ENCODE measurements around the gene PRKN.

The PRKN gene

DNA sequence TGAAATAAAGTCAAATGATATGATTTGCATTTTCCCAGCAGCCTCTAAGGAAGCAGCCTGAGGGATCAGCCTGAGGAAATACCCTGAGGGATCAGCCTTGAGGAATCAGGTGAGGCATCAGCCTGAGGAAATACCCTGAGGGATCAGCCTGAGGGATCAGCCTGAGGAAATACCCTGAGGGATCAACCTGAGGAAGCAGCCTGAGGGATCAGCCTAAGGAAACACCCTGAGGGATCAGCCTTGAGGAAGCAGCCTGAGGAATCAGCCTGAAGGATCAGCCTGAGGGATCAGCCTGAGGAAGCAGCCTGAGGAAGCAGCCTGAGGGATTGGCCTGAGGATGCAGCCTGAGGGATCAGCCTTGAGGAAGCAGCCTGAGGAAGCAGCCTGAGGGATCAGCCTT is 784.0 kb downstream of the PRKN start:
- no peak overlapping the region for H2BK120ac ChIP-seq (ENCODE audit: low read depth, low read length)
- no peaks in the 10 kb centered on the region for H3K9me3 ChIP-seq (ENCODE audit: control insufficient read depth, low read length)
- H3K9ac ChIP-seq (ENCODE audit: low read length), result no peak overlapping the region
- no peak for DNase-seq
- no peak overlapping the region for H3K27ac ChIP-seq (ENCODE audit: low read length, poor library complexity, severe bottlenecking)
- no peak overlapping the region for H2BK15ac ChIP-seq (ENCODE audit: low read depth, poor library complexity, severe bottlenecking)
- H3K36me3 ChIP-seq (ENCODE audit: control insufficient read depth in 1 of 2, insufficient read depth in 2 of 2, low read depth in 1 of 2, low read length in 2 of 2), result no peaks in the 10 kb centered on the region
- no peak overlapping the region for H3K18ac ChIP-seq (ENCODE audit: low read depth in 1 of 2, low read length in 2 of 2)
- no peak overlapping the region for H3K4me3 ChIP-seq (ENCODE audit: insufficient read depth in 1 of 2, low read depth in 1 of 2, low read length in 2 of 2)
- H3K4ac ChIP-seq (ENCODE audit: low read depth in 1 of 2, low read length in 2 of 2), result no peak overlapping the region
- H4K8ac ChIP-seq (ENCODE audit: low read length), result no peak overlapping the region
- peaks cover 2% of the 10 kb centered on the region for H3K4me1 ChIP-seq (ENCODE audit: control insufficient read depth, insufficient read depth, low read depth, low read length)
- H4K91ac ChIP-seq (ENCODE audit: low read length), result no peak overlapping the region
- H3K4me2 ChIP-seq (ENCODE audit: low read length, poor library complexity, severe bottlenecking), result no peak overlapping the region
- no peaks in the 10 kb centered on the region for H3K27me3 ChIP-seq (ENCODE audit: control insufficient read depth in 1 of 2, insufficient read depth in 1 of 2, low read length in 2 of 2)
- no peak overlapping the region for H3K23ac ChIP-seq (ENCODE audit: low read length in 2 of 2)
- no peak overlapping the region for H2BK5ac ChIP-seq (ENCODE audit: low read depth, low read length, poor library complexity, severe bottlenecking)
- H2AK5ac ChIP-seq (ENCODE audit: low read length, severe bottlenecking), result no peak overlapping the region
- no peak overlapping the region for H2BK12ac ChIP-seq (ENCODE audit: low read length in 2 of 2)
- H3K79me1 ChIP-seq (replicated peaks; ENCODE audit: low read length, poor library complexity, severe bottlenecking), result no peaks in the 10 kb centered on the region
- H3K14ac ChIP-seq (ENCODE audit: low read length in 2 of 2), result no peak overlapping the region
- no peak overlapping the region for H2AFZ ChIP-seq (ENCODE audit: low read depth, low read length)

DNA sequence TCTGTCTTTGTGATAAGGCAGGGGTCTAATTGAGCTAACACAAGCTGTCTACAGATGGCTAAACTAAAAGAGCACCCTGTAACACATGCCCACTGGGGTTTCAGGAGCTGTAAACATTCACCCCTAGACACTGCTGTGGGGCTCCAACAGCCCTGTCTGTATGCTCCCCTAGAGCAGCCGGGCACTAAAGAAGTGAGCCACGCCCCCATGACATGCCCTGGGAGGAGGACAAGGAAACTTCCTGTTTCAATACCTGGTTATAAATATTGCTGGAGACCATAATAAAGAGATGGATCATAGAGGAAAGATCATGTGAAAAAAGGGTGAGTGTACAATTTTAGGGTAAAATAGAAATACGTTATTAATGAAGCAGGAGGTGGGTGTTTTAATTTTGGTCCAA is 786.0 kb downstream of the PRKN start:
- no peak overlapping the region for H3K9ac ChIP-seq (ENCODE audit: low read length)
- H2AK5ac ChIP-seq (ENCODE audit: low read length, severe bottlenecking), result no peak overlapping the region
- DNase-seq, result no peak
- no peak overlapping the region for H3K23ac ChIP-seq (ENCODE audit: low read length in 2 of 2)
- no peak overlapping the region for H3K4ac ChIP-seq (ENCODE audit: low read depth in 1 of 2, low read length in 2 of 2)
- no peak overlapping the region for H3K4me3 ChIP-seq (ENCODE audit: insufficient read depth in 1 of 2, low read depth in 1 of 2, low read length in 2 of 2)
- H2BK12ac ChIP-seq (ENCODE audit: low read length in 2 of 2), result no peak overlapping the region
- H3K14ac ChIP-seq (ENCODE audit: low read length in 2 of 2), result no peak overlapping the region
- no peak overlapping the region for H4K8ac ChIP-seq (ENCODE audit: low read length)
- H2BK120ac ChIP-seq (ENCODE audit: low read depth, low read length), result no peak overlapping the region
- H2AFZ ChIP-seq (ENCODE audit: low read depth, low read length), result no peak overlapping the region
- H3K4me2 ChIP-seq (ENCODE audit: low read length, poor library complexity, severe bottlenecking), result no peak overlapping the region
- no peaks in the 10 kb centered on the region for H3K27me3 ChIP-seq (ENCODE audit: control insufficient read depth in 1 of 2, insufficient read depth in 1 of 2, low read length in 2 of 2)
- peaks cover 2% of the 10 kb centered on the region for H3K4me1 ChIP-seq (ENCODE audit: control insufficient read depth, insufficient read depth, low read depth, low read length)
- H4K91ac ChIP-seq (ENCODE audit: low read length), result no peak overlapping the region
- no peak overlapping the region for H3K18ac ChIP-seq (ENCODE audit: low read depth in 1 of 2, low read length in 2 of 2)
- no peak overlapping the region for H2BK5ac ChIP-seq (ENCODE audit: low read depth, low read length, poor library complexity, severe bottlenecking)
- H3K36me3 ChIP-seq (ENCODE audit: control insufficient read depth in 1 of 2, insufficient read depth in 2 of 2, low read depth in 1 of 2, low read length in 2 of 2), result no peaks in the 10 kb centered on the region
- no peaks in the 10 kb centered on the region for H3K79me1 ChIP-seq (replicated peaks; ENCODE audit: low read length, poor library complexity, severe bottlenecking)
- H3K9me3 ChIP-seq (ENCODE audit: control insufficient read depth, low read length), result no peaks in the 10 kb centered on the region
- no peak overlapping the region for H3K27ac ChIP-seq (ENCODE audit: low read length, poor library complexity, severe bottlenecking)
- no peak overlapping the region for H2BK15ac ChIP-seq (ENCODE audit: low read depth, poor library complexity, severe bottlenecking)
- WGBS, result 87% methylated on average over 3 of the region's 3 CpGs

- no peak overlapping the region for H3K18ac ChIP-seq (ENCODE audit: low read depth in 1 of 2, low read length in 2 of 2)
- H4K8ac ChIP-seq (ENCODE audit: low read length), result no peak overlapping the region
- H3K4me2 ChIP-seq (ENCODE audit: low read length, poor library complexity, severe bottlenecking), result no peak overlapping the region
- no peak overlapping the region for H3K4me3 ChIP-seq (ENCODE audit: insufficient read depth in 1 of 2, low read depth in 1 of 2, low read length in 2 of 2)
- no peak overlapping the region for H3K14ac ChIP-seq (ENCODE audit: low read length in 2 of 2)
- H3K36me3 ChIP-seq (ENCODE audit: control insufficient read depth in 1 of 2, insufficient read depth in 2 of 2, low read depth in 1 of 2, low read length in 2 of 2), result no peaks in the 10 kb centered on the region
- no peak overlapping the region for H2BK5ac ChIP-seq (ENCODE audit: low read depth, low read length, poor library complexity, severe bottlenecking)
- no peaks in the 10 kb centered on the region for H3K9me3 ChIP-seq (ENCODE audit: control insufficient read depth, low read length)
- no peak for DNase-seq
- H2BK15ac ChIP-seq (ENCODE audit: low read depth, poor library complexity, severe bottlenecking), result no peak overlapping the region
- H3K4me1 ChIP-seq (ENCODE audit: control insufficient read depth, insufficient read depth, low read depth, low read length), result peaks cover 2% of the 10 kb centered on the region
- no peak overlapping the region for H3K4ac ChIP-seq (ENCODE audit: low read depth in 1 of 2, low read length in 2 of 2)
- H3K79me1 ChIP-seq (replicated peaks; ENCODE audit: low read length, poor library complexity, severe bottlenecking), result no peaks in the 10 kb centered on the region
- H2AK5ac ChIP-seq (ENCODE audit: low read length, severe bottlenecking), result no peak overlapping the region
- H2AFZ ChIP-seq (ENCODE audit: low read depth, low read length), result no peak overlapping the region
- 100% methylated on average over 2 of the region's 2 CpGs for WGBS
- no peak overlapping the region for H2BK120ac ChIP-seq (ENCODE audit: low read depth, low read length)
- H3K9ac ChIP-seq (ENCODE audit: low read length), result no peak overlapping the region
- no peak overlapping the region for H4K91ac ChIP-seq (ENCODE audit: low read length)
- H3K27ac ChIP-seq (ENCODE audit: low read length, poor library complexity, severe bottlenecking), result no peak overlapping the region
- no peak overlapping the region for H2BK12ac ChIP-seq (ENCODE audit: low read length in 2 of 2)
- no peaks in the 10 kb centered on the region for H3K27me3 ChIP-seq (ENCODE audit: control insufficient read depth in 1 of 2, insufficient read depth in 1 of 2, low read length in 2 of 2)
- H3K23ac ChIP-seq (ENCODE audit: low read length in 2 of 2), result no peak overlapping the region
Measured at GRCh38 chr6:161940519-161940918, 787.0 kb downstream of the PRKN start.

DNA sequence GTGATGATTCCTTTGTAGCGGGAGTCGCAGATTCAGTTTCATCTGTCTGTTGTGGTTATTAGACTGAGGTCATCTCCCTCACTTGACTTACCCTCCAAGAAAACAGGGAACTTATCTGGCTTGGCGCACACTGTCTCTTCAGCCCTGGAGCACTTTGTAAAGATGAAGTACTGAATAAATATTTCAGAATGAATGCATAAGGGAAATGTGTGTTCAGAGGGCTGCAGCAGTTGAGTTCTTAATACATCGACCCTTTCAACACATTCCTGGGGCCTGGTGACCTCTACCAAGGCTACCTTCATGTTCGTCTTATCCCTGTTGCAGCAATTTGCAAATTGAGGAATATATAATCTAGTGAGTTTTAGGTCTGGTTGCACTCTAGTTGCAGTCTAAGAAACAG is 801.2 kb downstream of the PRKN start:
- Histone ChIP-seq H3K14ac (ENCODE audit: low read length in 2 of 2) (no peak overlapping the region), H3K4me2 (ENCODE audit: low read length, poor library complexity, severe bottlenecking) (no peak overlapping the region), H2AFZ (ENCODE audit: low read depth, low read length) (no peak overlapping the region), H3K4me3 (ENCODE audit: insufficient read depth in 1 of 2, low read depth in 1 of 2, low read length in 2 of 2) (no peak overlapping the region), H3K23ac (ENCODE audit: low read length in 2 of 2) (no peak overlapping the region), H3K27ac (ENCODE audit: low read length, poor library complexity, severe bottlenecking) (no peak overlapping the region), H2AK5ac (ENCODE audit: low read length, severe bottlenecking) (no peak overlapping the region), H4K8ac (ENCODE audit: low read length) (no peak overlapping the region), H2BK12ac (ENCODE audit: low read length in 2 of 2) (no peak overlapping the region), H3K9ac (ENCODE audit: low read length) (no peak overlapping the region), H3K27me3 (ENCODE audit: control insufficient read depth in 1 of 2, insufficient read depth in 1 of 2, low read length in 2 of 2) (no peaks in the 10 kb centered on the region), H3K18ac (ENCODE audit: low read depth in 1 of 2, low read length in 2 of 2) (no peak overlapping the region), H2BK5ac (ENCODE audit: low read depth, low read length, poor library complexity, severe bottlenecking) (no peak overlapping the region), H3K36me3 (ENCODE audit: control insufficient read depth in 1 of 2, insufficient read depth in 2 of 2, low read depth in 1 of 2, low read length in 2 of 2) (no peaks in the 10 kb centered on the region), H2BK15ac (ENCODE audit: low read depth, poor library complexity, severe bottlenecking) (no peak overlapping the region), H4K91ac (ENCODE audit: low read length) (no peak overlapping the region), H3K79me1 (replicated peaks; ENCODE audit: low read length, poor library complexity, severe bottlenecking) (no peaks in the 10 kb centered on the region), H3K9me3 (ENCODE audit: control insufficient read depth, low read length) (no peaks in the 10 kb centered on the region), H2BK120ac (ENCODE audit: low read depth, low read length) (no peak overlapping the region), H3K4ac (ENCODE audit: low read depth in 1 of 2, low read length in 2 of 2) (no peak overlapping the region), H3K4me1 (ENCODE audit: control insufficient read depth, insufficient read depth, low read depth, low read length) (peaks cover 4% of the 10 kb centered on the region)
- DNase-seq, result no peak
- 100% methylated on average over 3 of the region's 5 CpGs for WGBS
